NCI-H2171 treated with DMSO at 0.1 percent for 48 hours (cell line): ENCODE data around the gene ACSM2B.
"Not testable (repeated sequence)": the region's sequence is repeated elsewhere in the genome, so short reads cannot be mapped to it uniquely, and the experiment has no call there.

ENCODE experiments used
- DNase-seq: peaks from one replicate; lab custom pipeline; 2025; lab: John Stamatoyannopoulos, UW

ACSM2B gene

GRCh38 chr16:20576145-20576544 lies at the start of gene ACSM2B:
ACSM2B (minus strand) TSS chr16:20576367; CDS start chr16:20564845, 11,522 bp downstream.
- DNase-seq = not testable (repeated sequence)

- DNase-seq = no peak
These were observed 49.0 kb upstream of the ACSM2B start for GRCh38 chr16:20624882-20625807.

- DNase-seq = no peak
These were observed 48.0 kb upstream of the ACSM2B start for GRCh38 chr16:20624205-20624604.

- DNase-seq = no peak
These were observed 46.3 kb upstream of the ACSM2B start for GRCh38 chr16:20622498-20622870.

- no peak for DNase-seq
These were observed 45.2 kb upstream of the ACSM2B start for GRCh38 chr16:20621406-20621805.

- DNase-seq = no peak
These were observed 44.6 kb upstream of the ACSM2B start for GRCh38 chr16:20620770-20621169.

- DNase-seq = no peak
These were observed 43.8 kb upstream of the ACSM2B start for GRCh38 chr16:20620003-20620402.

GRCh38 chr16:20617271-20617670 lies 41.1 kb upstream of the ACSM2B start:
- DNase-seq = no peak

GRCh38 chr16:20614186-20615141 lies 38.3 kb upstream of the ACSM2B start:
- no peak for DNase-seq

- no peak for DNase-seq
These were observed 37.5 kb upstream of the ACSM2B start for GRCh38 chr16:20613481-20614185.

- DNase-seq = no peak
These were observed 36.6 kb upstream of the ACSM2B start for GRCh38 chr16:20612551-20613480.

- no peak for DNase-seq
These were observed 35.9 kb upstream of the ACSM2B start for GRCh38 chr16:20611975-20612481.

GRCh38 chr16:20611350-20611902 lies 35.3 kb upstream of the ACSM2B start:
- no peak for DNase-seq

GRCh38 chr16:20610892-20611349 lies 34.8 kb upstream of the ACSM2B start:
- DNase-seq = no peak

- no peak for DNase-seq
These were observed 34.2 kb upstream of the ACSM2B start for GRCh38 chr16:20610211-20610891.

GRCh38 chr16:20602205-20602604 lies 26.0 kb upstream of the ACSM2B start:
- DNase-seq = not testable (repeated sequence)

- not testable (repeated sequence) for DNase-seq
These were observed 23.3 kb upstream of the ACSM2B start for GRCh38 chr16:20599475-20599874.

- DNase-seq = no peak
These were observed 22.8 kb upstream of the ACSM2B start for GRCh38 chr16:20598832-20599469.

- not testable (repeated sequence) for DNase-seq
These were observed 19.5 kb upstream of the ACSM2B start for GRCh38 chr16:20595694-20596093.
